VCaP (cell line): Measurements from ENCODE around the gene SEPHS1.

ENCODE experiments used
- H3K27ac ChIP-seq: fragments of 450-650 bp; 2 replicates; pipeline ENCODE4 v1.5.1; 2017
- CTCF ChIP-seq: fragments of 450-650 bp; conservative IDR thresholded peaks from 2 replicates; pipeline ENCODE4 v1.5.1; 2017; ENCODE audit warnings: mild to moderate bottlenecking, moderate library complexity

The SEPHS1 gene

GRCh38 chr10:13348216-13349017 is at the start of gene SEPHS1:
Gene SEPHS1, minus strand, starts transcription at chr10:13348293. Its CDS starts 3,343 bp downstream, at chr10:13344950.
- H3K27ac ChIP-seq = peak within 1 kb of the TSS; percentile 99
- no peak for TF ChIP-seq CTCF

- H3K27ac ChIP-seq = no peak overlapping the region
- TF ChIP-seq CTCF = no peak
Observed at GRCh38 chr10:13397052-13397451, 49.0 kb upstream of the SEPHS1 start.

GRCh38 chr10:13396369-13396768 is 48.3 kb upstream of the SEPHS1 start:
- no peak for TF ChIP-seq CTCF
- H3K27ac ChIP-seq = no peak overlapping the region

GRCh38 chr10:13395540-13395939 is 47.4 kb upstream of the SEPHS1 start:
- H3K27ac ChIP-seq = no peak overlapping the region
- no peak for TF ChIP-seq CTCF

GRCh38 chr10:13393640-13394039 is 45.5 kb upstream of the SEPHS1 start:
- H3K27ac ChIP-seq = no peak overlapping the region
- TF ChIP-seq CTCF = no peak

- no peak overlapping the region for H3K27ac ChIP-seq
- TF ChIP-seq CTCF = no peak
Observed at GRCh38 chr10:13392701-13393100, 44.6 kb upstream of the SEPHS1 start.

- H3K27ac ChIP-seq = no peak overlapping the region
- TF ChIP-seq CTCF = no peak
Observed at GRCh38 chr10:13390604-13391522, 42.8 kb upstream of the SEPHS1 start.
